Right lobe of liver (tissue), 4 donors: ENCODE data around the gene COL25A1.

ENCODE experiments used
- POLR2A ChIP-seq: fragments of 450-650 bp; IDR thresholded peaks from one replicate; pipeline ENCODE4 v1.6.1; 2017; ENCODE audit warnings: antibody characterized with exemption, mild to moderate bottlenecking
- TF ChIP-seq, protein P1 (sequence below), 4 donors: fragments of 200-600 bp in 3 of 4; fragments of 450-650 bp in 1 of 4; IDR thresholded peaks; one replicate each; pipeline versions ENCODE4 v1.5.1 to v1.8.0; 2016 to 2022; ENCODE audit warnings: antibody characterized with exemption in 4 of 4, mild to moderate bottlenecking in 2 of 4
- donor health status: DM: no; HTN: no; CAD: no.
- donor health status: DM: no; HTN: no; CAD: no.
- donor health status: DM: no; HTN: yes; CAD: no.

GRCh38 chr4:109012286-109012880, 290.1 kb downstream of the COL25A1 start:
- TF ChIP-seq, protein P1, sequence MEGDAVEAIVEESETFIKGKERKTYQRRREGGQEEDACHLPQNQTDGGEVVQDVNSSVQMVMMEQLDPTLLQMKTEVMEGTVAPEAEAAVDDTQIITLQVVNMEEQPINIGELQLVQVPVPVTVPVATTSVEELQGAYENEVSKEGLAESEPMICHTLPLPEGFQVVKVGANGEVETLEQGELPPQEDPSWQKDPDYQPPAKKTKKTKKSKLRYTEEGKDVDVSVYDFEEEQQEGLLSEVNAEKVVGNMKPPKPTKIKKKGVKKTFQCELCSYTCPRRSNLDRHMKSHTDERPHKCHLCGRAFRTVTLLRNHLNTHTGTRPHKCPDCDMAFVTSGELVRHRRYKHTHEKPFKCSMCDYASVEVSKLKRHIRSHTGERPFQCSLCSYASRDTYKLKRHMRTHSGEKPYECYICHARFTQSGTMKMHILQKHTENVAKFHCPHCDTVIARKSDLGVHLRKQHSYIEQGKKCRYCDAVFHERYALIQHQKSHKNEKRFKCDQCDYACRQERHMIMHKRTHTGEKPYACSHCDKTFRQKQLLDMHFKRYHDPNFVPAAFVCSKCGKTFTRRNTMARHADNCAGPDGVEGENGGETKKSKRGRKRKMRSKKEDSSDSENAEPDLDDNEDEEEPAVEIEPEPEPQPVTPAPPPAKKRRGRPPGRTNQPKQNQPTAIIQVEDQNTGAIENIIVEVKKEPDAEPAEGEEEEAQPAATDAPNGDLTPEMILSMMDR (IDR thresholded peaks at IDR 0.05): no peak
- TF ChIP-seq POLR2A: no peak
